Endodermal cell (in vitro differentiated cells): Measurements from ENCODE around the gene NAALADL2. TPM values are rescaled to one million over a fixed set of nuclear protein-coding genes. Genes with fewer than 3 reads are reported as not detected.

Experiments used
- DNase-seq: peaks from one replicate; pipeline ENCODE4 v3.0.0-alpha.2; 2017
- H3K27ac ChIP-seq: 2 replicates; pipeline ENCODE4 v1.5.1; 2013; ENCODE audit warnings: mild to moderate bottlenecking, low read depth, low read length, moderate library complexity
- H3K27me3 ChIP-seq: 2 replicates; pipeline ENCODE4 v1.6.1; 2013; ENCODE audit warnings: mild to moderate bottlenecking, low read length, moderate library complexity; ENCODE audit not compliant: insufficient read depth, control insufficient read depth, poor library complexity, severe bottlenecking
- H3K36me3 ChIP-seq: 2 replicates; pipeline ENCODE4 v1.7.0; 2013; ENCODE audit warnings: mild to moderate bottlenecking, low read length, moderate library complexity; ENCODE audit not compliant: control insufficient read depth, insufficient read depth
- H3K4me1 ChIP-seq: one replicate; pipeline ENCODE4 v1.7.0; 2013; ENCODE audit warnings: low read length; ENCODE audit not compliant: control insufficient read depth, insufficient read depth
- H3K4me3 ChIP-seq: 2 replicates; pipeline ENCODE4 v1.5.1; 2013; ENCODE audit warnings: mild to moderate bottlenecking, low read length, moderate library complexity
- H3K9ac ChIP-seq: 2 replicates; pipeline ENCODE4 v1.6.1; 2013; ENCODE audit warnings: mild to moderate bottlenecking, low read length, moderate library complexity; ENCODE audit not compliant: poor library complexity, severe bottlenecking; ENCODE audit errors: extremely low read depth
- H3K9me3 ChIP-seq: 2 replicates; pipeline ENCODE4 v1.6.1; 2013; ENCODE audit warnings: mild to moderate bottlenecking, low read length, moderate library complexity; ENCODE audit not compliant: control insufficient read depth
- H3K27ac Mint-ChIP-seq: 2 replicates; pipeline ENCODE4 v1.8.0; 2020; ENCODE audit warnings: mixed read lengths
- H3K27me3 Mint-ChIP-seq: 2 replicates; pipeline ENCODE4 v1.8.0; 2021; ENCODE audit warnings: mild to moderate bottlenecking, mixed read lengths; ENCODE audit not compliant: insufficient read depth
- H3K36me3 Mint-ChIP-seq: 2 replicates; pipeline ENCODE4 v1.8.0; 2020; ENCODE audit warnings: low read depth, mixed read lengths
- H3K4me1 Mint-ChIP-seq: 2 replicates; pipeline ENCODE4 v1.8.0; 2020; ENCODE audit warnings: mixed read lengths
- H3K4me3 Mint-ChIP-seq: 2 replicates; pipeline ENCODE4 v1.8.0; 2020; ENCODE audit warnings: mild to moderate bottlenecking, moderate library complexity, mixed read lengths
- H3K9me3 Mint-ChIP-seq: 2 replicates; pipeline ENCODE4 v1.8.0; 2020; ENCODE audit warnings: mild to moderate bottlenecking, mixed read lengths
- CTCF ChIP-seq: fragments of 200-600 bp; sonication (generic); conservative IDR thresholded peaks from 2 replicates; pipeline ENCODE4 v1.5.0; 2021; ENCODE audit warnings: antibody characterized with exemption, mild to moderate bottlenecking
- WGBS, 2 experiments: methylation state at CpG; one replicate each; pipeline versions ENCODE4 v1.1.5 to v1.1.7; 2013; ENCODE audit warnings: missing lambda C conversion rate in 2 of 2, mixed read lengths in 1 of 2; ENCODE audit not compliant: insufficient coverage in 1 of 2, insufficient read length in 1 of 2; 5-methylcytosine and 5-hydroxymethylcytosine counted together
- total RNA-seq, 2 donors: library from RNA; stranded (reverse); fragmentation: NEBNext Ultra II Directional in 1 of 2; extraction: Animal tissue kit (Norgen Biotek cat#: 25700) in 1 of 2; gene quantifications; 2 replicates in 1 of 2; 3 replicates in 1 of 2; pipeline ENCODE4 v1.2.1, GENCODE V29; 2021

NAALADL2 gene
- total RNA-seq, 2 donors from 2014 or later: 1.6 to 1.8 TPM

DNA sequence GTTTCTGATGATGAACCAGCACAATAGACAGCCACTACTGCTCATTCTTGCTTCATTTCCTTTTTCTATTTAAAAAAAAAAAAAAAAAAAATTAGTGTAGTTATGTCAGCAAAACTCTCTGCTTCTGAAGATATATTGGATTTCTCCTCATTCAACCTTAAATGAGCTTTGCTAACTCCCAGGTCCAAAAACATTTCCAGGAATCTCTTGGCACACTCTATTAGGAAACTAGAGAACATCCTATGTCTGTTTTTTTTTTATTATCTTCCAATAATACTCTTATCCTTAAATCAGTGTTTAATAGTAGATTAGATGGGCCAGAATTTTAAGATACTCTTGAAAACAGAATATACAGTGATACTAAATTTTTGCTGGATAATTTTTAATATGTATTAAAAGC is 398.0 kb downstream of the NAALADL2 start:
- Histone ChIP-seq H3K9me3 (no peaks in the 10 kb centered on the region), H3K4me1 (peaks cover 5% of the 10 kb centered on the region), H3K27me3 (no peaks in the 10 kb centered on the region), H3K27ac (no peak overlapping the region), H3K4me3 (no peak overlapping the region), H3K9ac (no peak overlapping the region), H3K36me3 (no peaks in the 10 kb centered on the region)
- Mint-ChIP-seq H3K4me1 (peaks cover 5% of the 10 kb centered on the region), H3K27me3 (no peaks in the 10 kb centered on the region), H3K27ac (no peak overlapping the region), H3K36me3 (no peaks in the 10 kb centered on the region), H3K4me3 (no peak overlapping the region), H3K9me3 (no peaks in the 10 kb centered on the region)
- no peak for TF ChIP-seq CTCF
- DNase-seq: no peak

DNA sequence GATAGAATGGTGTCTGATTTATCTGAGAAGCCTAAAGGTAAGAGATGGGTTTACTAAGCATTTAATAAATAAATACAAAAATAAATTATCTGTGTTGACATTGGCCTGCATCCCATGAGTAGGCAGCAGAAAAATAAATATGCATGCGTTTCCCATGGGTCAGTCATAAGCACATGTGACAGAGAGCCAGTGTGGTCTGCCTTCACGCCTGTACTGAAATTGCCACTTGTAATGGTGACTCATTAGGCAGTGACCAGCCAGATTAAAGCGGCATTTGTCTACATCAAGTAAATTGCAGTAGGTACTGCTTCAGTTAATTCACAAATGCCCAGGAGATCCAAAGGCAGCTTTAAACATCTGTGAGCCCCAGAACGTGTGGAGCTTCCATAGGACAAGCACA is 399.6 kb downstream of the NAALADL2 start:
- Histone ChIP-seq H3K4me3 (no peak overlapping the region), H3K4me1 (no peaks in the 10 kb centered on the region), H3K27me3 (no peaks in the 10 kb centered on the region), H3K27ac (no peak overlapping the region), H3K9me3 (no peaks in the 10 kb centered on the region), H3K36me3 (no peaks in the 10 kb centered on the region), H3K9ac (no peak overlapping the region)
- no peak for TF ChIP-seq CTCF
- no peak for DNase-seq
- Mint-ChIP-seq H3K9me3 (no peaks in the 10 kb centered on the region), H3K27ac (no peak overlapping the region), H3K36me3 (no peaks in the 10 kb centered on the region), H3K4me1 (no peaks in the 10 kb centered on the region), H3K27me3 (no peaks in the 10 kb centered on the region), H3K4me3 (no peak overlapping the region)
- 94 to 97% methylated on average over 3 to 4 of the region's 4 CpGs for WGBS, 2 experiments

GRCh38 chr3:175260145-175260794 is 401.1 kb downstream of the NAALADL2 start:
- H3K36me3 Mint-ChIP-seq: no peaks in the 10 kb centered on the region
- Histone ChIP-seq H3K27ac (no peak overlapping the region), H3K9ac (no peak overlapping the region), H3K4me1 (no peaks in the 10 kb centered on the region), H3K36me3 (no peaks in the 10 kb centered on the region), H3K9me3 (no peaks in the 10 kb centered on the region), H3K27me3 (no peaks in the 10 kb centered on the region), H3K4me3 (no peak overlapping the region)
- no peaks in the 10 kb centered on the region for H3K4me1 Mint-ChIP-seq
- no peaks in the 10 kb centered on the region for H3K27me3 Mint-ChIP-seq
- no peak overlapping the region for H3K27ac Mint-ChIP-seq
- 88 to 100% methylated on average over 1 to 3 of the region's 3 CpGs for WGBS, 2 experiments
- DNase-seq: no peak
- no peaks in the 10 kb centered on the region for H3K9me3 Mint-ChIP-seq
- H3K4me3 Mint-ChIP-seq: no peak overlapping the region
- TF ChIP-seq CTCF: no peak
